ENCODE data around the gene TAP2.
A peak's percentile ranks its signal among the peaks of the same experiment; 100 is the strongest.
"Not testable (repeated sequence)": the region's sequence is repeated elsewhere in the genome, so short reads cannot be mapped to it uniquely, and the experiment has no call there.

Gene TAP2

DNA sequence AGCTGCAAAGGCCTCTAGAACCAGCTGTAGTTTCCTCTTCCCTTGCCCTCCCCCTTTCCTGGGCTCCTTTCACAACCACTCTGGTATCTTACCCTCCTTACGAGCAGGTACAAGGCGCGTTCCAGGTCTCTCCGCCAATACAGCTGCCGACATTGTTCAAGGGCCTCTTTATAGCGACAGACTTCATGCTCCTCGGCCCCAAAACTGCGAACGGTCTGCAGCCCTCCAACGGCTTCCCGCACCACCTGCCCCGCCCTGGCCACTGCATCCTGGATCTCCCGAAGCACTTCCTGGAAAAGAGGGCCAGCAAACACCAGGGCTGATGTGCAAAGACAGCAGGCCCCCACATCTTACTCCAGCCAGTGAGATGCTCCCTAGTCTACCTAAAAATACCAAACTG lies 6.0 kb downstream of the TAP2 start:
- DNase-seq: no peak

DNA sequence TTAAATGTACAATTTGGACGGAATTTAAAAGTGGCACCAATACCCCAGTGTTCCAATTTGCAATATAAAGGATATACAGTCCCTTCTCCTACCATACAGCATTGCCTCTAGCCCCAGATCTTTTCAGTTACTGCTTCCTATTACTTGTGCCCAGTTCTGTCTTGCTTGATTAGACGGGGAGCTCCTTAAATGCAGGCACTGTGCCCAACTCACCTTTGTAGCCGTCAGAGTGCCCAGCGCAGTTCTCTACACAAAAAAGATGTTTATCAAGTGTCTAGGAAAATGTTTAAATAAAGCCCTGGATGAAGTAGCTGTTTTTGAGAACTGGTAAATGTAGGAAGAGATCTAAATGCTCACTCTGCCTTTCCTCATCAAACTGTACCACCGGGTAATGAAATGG lies 7.6 kb downstream of the TAP2 start:
- no peak for DNase-seq

DNA sequence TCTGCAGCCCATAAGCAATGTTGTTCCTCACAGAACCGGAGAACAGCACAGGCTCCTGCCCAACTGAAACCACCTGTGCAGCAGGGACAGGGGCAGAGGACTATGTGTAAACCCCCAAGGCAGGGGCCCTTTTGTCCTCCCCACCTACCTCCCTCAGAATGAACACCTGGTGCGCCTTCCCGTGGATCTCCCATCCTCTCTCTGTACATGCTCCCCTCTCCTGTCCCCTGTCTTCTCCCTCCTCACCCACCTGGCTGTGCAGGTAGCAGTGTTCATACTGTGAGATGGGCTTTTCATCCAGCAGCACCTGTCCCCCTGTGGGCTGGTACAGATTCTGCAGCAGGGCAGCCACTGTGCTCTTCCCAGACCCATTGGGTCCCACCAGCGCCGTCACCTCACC lies 8.5 kb downstream of the TAP2 start:
- DNase-seq: no peak

DNA sequence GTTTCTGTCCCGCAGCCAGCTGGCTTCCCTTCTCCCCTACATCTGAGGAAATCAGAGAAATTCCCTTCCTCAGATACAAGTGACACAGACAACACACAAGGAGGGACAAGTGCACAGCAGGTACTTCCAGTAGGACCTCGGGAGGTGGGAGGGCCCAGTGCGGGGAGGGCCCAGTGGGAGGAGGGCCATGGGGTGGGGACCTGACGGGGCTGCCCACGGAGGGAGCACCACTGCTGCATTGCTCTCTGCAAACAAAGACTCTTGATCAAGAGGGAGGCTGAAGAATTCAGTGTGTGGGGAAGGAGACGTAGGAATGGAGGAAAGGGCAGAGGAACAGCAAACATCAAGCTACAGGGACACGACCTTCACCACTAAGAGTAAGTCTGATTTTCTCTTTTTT lies 9.0 kb downstream of the TAP2 start:
- no peak for DNase-seq

DNA sequence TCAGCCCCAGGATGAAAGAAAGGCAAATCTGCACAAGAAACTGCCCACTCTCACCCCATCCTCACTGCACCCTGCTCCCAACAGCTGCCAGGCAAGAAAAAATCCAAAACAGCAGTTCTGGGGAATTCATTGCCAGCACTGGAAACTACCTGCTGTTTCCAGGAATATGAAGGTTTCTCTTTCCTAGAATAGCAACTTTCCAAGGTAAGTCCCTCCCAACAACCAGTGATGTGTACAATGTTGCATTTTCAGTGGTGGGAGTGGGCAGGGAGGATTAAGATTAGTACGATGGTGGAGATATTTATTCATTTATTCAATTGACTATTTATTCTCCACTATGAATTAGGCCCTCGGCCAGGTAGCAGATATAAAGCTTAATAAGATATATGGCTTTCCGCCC lies 11.5 kb downstream of the TAP2 start:
- DNase-seq: no peak

DNA sequence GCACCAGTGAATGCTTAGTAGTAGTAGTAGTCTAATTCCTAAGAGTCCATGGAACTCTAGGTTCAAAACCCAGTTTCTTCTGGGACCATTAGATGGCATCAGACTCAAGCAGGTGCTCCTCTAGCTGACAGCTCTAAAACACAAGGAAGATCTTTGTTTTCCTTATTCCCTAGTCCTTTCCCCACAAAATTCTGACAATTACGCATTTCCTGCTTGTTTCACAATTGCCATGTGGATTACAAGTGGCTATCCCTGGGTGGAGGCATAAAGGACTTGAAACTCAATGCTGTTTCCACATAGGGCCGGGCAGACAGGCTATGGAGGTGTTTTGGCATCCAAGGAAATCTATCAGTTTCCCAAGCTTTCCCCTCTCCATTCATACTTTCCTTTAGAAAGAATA lies 12.6 kb downstream of the TAP2 start:
- no peak for DNase-seq

DNA sequence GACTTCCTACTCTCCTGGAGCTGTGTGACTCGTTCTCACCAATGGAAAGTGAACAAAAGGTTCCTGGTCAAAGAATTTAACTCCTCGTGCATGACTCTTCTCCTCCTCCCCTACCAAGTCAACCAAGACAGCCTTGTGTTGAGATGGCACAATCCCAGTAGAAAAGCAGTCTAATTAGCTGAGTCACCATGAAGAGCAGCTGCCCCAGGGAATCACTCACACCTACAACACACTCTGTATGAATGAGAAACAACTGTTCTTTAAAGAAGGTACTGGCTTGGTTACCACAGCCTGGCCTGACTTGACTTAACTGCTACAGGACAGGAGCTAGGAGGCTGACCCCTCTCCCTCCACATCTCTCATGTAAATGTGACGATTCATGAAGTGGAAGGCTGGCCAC lies 18.8 kb downstream of the TAP2 start:
- no peak for DNase-seq

DNA sequence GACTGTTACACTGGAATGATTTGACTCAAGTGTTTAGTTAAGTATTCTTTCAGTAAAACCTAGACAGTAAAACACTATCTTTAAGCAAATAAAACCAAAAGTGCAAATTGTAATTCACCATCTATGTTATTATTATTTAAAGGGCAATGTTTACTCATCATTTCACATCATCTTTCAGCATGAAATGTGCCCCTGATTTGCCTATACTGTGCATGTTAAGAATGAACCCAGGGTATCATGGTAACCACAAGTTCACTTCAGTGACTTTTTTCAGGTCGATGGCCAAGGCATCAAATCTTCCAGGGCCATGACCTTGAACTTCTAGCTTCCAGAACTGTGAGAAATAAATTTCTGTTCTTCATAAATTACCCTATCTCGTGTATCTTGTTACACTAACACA lies 19.7 kb downstream of the TAP2 start:
- DNase-seq: no peak

DNA sequence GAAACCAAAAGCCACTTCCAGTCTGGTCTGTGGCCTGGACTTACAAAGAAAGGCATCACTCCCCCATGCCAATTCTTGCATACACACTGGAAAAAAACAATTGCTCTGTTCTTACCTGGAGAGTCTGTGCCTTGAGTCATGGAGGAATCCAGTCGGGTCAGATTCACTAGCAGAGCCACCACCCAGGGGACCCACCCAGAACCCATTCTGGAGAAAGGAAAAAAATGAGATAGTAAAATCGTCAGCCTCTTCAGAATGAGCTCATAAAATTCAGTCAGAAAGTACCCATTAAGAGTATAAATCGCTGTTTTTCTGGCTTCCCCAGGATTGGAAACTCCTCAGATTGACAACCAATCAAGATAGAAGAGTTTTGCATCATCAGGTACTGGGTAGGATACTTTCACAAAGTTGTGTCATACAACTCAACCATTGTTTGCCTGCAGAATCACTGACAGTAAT lies 21.8 kb downstream of the TAP2 start, which contains the start of gene HLA-DOB:
HLA-DOB (minus strand) TSS at position 257 of the 459 bp plus-strand sequence; CDS start at position 206, 51 bp downstream.
- no peak for DNase-seq

DNA sequence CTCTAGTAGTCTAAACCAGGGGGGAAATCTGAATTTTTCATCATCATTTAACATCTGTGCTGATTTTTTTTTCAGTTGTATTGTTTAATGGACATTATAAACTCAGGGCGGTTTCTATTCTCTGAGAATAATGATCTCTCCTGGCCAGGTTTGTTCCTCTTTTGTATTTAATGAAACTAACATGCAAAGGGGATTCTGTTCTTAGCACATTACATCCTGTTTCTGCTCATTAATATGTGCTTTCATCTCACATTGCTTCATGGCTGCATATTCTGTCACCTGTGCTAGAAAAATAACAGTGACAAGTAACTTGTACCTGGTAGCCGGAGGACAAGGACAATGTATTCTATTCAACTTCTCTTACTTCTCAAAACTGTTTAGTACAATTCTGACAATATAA lies 22.5 kb downstream of the TAP2 start:
- no peak for DNase-seq

DNA sequence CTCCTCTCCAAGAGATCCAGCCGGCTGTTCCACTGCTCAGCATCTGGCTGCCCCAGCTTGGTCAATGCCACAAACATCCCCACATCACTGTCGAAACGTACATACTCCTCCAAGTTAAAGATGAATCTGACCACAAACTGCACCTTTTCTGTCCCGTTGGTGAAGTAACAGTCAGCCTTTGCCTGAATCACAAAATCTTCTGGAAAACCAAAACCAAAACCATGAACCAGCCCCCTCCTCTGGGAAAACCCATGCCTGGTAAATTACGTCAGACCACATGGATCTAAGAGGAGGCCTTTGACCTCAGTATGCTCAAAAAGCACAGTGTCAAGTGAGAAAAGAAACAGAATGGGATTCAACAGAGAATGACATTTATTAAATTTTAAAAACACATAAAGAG lies 23.4 kb downstream of the TAP2 start:
- no peak for DNase-seq

DNA sequence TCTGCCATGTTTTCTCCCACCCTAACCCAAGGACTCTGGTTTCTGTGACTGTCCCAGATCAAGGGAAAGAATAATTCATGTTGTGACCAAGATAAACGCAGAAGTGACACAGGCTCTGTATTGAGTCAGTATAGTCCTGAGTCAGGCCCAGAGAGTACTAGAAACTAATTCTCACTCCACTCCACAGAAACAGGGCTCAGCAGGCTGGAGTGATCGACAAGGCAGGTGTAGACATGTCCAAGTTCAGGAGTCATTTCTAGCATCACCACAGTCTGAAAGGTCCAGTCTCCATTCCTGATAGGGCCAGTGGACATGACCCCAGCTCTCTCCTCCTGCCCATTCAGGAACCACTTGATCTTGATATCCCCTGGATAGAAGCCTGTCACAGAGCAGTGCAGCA lies 24.4 kb downstream of the TAP2 start:
- DNase-seq: no peak

DNA sequence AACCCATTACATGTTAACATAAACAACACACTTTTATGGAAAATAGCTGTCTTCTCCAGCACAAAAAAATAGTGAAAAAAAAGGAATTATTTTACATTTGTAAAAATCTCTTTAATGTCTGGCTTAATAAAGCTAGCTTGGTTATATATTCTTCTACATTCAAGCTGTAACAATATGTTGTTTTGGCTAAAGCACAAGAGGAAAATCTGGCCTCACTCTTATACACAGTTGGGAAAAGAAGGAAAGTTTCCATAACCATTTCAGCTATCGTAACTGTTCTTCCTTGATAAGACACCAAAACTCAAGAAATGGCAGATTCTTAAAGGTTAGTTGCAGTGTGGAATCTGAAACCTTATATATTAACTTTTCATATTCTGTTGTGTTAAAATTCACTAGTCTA lies 29.4 kb downstream of the TAP2 start:
- DNase-seq: no peak

DNA sequence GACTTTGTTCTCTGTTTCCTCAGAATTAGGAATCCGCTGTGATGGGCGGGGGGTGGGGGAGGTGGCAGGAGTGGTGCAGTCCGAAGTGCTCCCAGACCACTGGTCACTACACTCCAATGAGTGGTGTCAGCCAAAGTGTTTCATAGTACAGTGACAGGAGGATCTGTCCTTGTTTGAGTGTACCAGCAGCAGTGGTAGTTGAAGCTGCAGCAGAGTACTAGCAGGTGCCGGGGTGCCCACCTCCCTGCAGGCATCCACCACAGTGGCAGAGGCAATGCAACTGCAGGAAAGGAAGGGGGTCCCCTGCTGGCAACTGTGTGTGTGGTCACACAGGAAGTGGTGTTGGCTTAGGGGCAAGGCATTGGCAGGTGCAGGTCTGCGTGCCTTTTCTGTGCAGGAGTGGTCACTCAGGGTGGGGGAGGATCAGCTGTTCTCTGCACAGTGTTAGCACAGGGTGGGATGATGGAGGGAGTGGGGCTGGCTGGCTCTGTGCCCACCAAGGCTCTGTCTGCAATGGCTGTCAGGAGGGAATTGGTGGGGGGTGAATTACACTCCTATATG lies 31.4 kb downstream of the TAP2 start:
- DNase-seq: no peak

DNA sequence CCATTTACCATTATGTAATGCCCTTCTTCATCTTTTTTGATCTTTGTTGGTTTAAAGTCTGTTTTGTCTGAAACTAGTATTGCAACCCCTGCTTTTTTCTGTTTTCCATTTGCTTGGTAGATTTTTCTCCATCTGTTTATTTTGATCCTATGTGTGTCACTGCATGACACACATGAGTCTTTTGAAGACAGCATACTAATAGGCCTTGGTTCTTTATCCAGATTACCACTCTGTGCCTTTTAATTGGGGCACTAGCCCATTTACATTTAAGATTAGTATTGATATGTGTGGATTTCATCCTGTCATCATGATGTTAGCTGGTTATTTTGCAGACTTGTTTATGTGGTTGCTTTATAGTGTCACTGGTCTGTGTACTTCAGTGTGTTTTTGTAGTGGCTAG lies 33.1 kb downstream of the TAP2 start:
- DNase-seq: not testable (repeated sequence)

DNA sequence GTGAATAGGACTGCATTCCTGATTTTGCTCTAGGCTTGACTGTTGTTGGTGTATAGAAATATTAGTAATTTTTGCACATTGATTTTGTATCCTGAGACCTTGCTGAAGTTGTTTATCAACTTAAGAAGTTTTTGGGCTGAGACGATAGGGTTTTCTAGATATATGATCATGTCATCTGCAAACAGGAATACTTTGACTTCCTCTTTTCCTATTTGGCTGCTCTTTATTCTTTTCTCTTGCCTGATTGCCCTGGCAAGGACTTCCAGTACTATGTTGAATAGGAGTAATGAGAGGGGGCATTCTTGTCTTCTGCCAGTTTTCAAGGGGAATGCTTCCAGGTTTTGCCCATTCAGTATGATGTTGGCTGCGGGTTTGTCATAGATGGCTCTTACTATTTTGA lies 35.1 kb downstream of the TAP2 start:
- DNase-seq: no peak

DNA sequence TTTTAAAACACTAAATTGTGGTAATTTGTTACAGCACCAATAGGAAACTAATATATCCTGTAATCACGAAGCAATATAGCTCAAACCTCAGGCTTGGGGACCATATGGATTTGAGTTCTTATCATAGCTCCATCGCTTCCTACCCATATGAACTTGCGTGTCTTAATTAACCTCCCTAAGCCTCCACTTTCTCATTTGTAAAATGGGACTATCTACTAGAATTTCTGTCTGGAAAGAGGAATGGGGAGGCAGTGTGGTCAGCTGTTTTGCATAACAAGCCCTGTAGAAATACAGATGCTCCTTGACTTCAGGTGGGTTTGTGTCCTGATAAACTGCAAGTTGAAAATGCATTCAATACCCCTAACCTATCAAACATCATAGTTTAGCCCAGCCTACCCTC lies 38.8 kb downstream of the TAP2 start:
- DNase-seq: no peak

DNA sequence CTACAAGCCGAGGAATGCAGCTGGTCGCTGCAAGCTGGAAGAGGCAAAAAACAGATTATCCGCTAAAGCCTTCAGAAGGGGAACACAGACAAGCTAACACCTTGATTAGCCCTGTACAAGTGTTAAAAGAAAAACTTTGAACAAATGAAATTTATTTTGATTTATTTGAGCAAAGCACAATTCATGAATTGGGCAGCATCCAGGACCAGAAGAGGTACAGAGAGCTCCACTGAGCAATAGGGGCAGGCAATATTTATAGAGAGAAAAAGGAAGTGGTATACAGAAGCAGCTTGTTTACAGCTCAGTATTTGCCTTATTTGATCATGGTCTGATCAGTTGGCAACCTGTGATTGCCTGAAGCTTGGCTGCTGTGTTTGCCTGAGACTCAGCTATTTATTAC lies 39.4 kb downstream of the TAP2 start:
- no peak for DNase-seq

DNA sequence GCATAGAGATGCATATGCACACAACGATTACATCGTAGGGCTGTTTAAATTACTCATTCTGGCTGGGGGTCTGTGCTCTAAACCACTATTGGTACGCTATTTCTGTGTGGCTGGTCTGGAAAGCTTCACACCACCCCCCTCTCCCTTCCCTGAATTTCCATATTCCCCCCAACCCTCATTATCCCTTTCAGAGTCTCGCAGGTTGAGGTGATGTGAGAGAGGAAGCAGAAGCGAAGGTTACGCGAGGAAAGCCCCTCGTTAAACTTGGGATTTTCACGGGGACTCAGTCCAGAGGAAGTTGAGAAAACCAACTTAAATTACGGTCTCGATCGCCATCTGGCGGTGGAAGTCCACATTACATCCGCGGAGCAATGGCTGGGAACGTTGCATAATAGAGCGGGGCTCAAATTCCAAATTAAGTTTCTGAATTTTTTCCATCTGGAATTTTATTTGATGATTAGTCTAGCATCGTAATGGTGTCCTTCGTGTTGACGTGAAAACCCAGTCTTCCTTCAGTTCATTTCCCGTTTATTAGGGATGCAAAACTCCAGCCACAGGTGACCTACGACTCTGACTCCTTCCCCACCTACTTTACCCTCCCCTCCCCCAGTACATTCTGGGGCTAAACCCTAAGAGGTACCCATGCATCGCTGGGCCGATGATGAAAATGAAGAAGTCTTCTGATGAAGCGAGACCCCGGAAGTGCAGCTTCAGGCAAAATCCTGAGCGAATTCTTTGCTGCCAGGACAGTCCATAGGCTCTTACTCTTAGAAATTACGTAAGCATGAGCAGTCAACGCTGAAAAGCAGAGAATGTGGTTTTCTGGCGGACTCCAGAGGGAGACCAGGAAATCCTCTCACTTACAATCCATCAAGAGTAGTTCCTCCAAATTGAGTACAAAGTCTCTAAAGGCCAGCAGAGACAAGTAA lies 41.4 kb downstream of the TAP2 start:
- peak; percentile 80 for DNase-seq

DNA sequence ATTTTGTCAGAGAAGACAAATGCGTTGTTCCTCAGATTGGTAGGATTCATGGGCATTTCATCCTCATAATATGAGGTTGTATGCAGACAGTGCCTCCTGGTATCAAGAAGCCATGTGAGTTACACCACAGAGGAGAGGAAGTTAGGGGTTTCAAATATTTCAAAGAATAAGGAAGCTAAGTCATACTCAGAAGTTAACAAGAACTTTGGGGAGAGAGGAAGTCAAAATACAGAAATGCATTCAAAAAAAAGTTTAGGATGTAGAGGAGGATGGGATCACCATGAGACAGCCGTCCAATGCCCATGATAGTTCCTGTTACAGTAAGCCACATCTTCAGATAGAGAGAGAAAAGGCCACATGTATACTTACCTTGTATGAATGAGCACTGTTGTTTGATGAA lies 44.0 kb downstream of the TAP2 start:
- DNase-seq: no peak

DNA sequence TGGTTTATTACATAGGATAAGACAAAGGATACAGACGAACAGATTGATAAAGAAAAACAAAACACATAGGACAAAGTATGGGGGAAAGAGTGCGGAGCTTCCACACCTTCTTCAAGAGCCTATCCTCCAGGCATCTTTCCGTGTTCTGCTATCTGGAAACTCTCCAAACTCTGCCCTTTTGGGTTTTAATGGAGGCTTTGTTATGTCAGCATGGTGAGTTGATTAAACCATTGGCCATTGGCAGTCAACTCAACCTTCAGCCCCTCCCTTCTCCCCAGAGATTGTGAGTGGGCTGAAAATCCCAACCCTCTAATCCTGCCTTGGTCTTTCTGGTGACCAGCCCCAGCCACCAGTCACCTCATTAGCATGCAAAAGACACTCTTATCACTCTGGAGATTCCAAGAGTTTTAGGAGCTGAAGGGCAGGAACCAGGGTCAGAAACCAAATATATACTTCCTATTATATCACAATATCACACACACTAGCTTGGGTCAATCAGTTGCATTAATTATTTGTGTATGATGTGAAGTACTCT lies 45.6 kb downstream of the TAP2 start:
- DNase-seq: no peak

DNA sequence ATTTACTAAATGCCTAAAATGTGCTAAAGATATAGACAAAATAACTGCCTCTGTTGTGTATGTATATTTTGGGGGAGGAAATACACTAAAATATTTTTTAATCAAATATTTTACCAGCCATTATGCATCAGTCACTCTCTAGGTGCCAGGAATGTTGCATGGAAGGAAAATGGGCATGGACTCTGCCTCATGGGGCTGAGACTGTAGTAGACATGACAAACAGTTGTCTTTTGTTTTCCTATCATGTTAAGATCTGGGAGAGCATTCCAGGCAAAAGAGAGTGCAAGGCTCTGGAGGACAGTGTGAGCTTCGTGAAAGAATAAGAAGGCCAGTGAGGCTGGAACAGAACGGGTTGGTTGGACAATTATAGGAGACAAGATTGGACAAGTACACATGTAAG lies 48.2 kb downstream of the TAP2 start:
- no peak for DNase-seq

Measured in activated gamma-delta T cell treated with Interleukin-2 at 50 U/mL for 16 hours (primary cell).